Tibial nerve (tissue), 4 donors: Measurements from ENCODE around the gene GRIK5. TPM values are rescaled to one million over a fixed set of nuclear protein-coding genes. Genes with fewer than 3 reads are reported as not detected.

Source experiments
- DNase-seq, 2 donors: peaks; one replicate each; pipeline ENCODE4 v3.0.0-alpha.2; 2019; ENCODE audit warnings: low spot score in 2 of 2
- H3K27ac ChIP-seq, 4 donors: fragments of 200-600 bp; sonication (generic) in 3 of 4; one replicate each; pipeline ENCODE4 v1.5.1; 2017 to 2019; ENCODE audit warnings: mild to moderate bottlenecking in 1 of 4
- H3K27me3 ChIP-seq, 2 donors: fragments of 200-600 bp; sonication (generic) in 1 of 2; one replicate each; pipeline versions ENCODE4 v1.5.1 to v1.6.0; 2017 to 2019
- H3K36me3 ChIP-seq, 3 donors: fragments of 200-600 bp; sonication (generic); one replicate each; pipeline ENCODE4 v1.5.1; 2018 to 2019
- H3K4me1 ChIP-seq, 4 donors: fragments of 200-600 bp; sonication (generic) in 3 of 4; one replicate each; pipeline ENCODE4 v1.5.1; 2017 to 2019
- H3K4me3 ChIP-seq, 4 donors: fragments of 200-600 bp; sonication (generic) in 3 of 4; one replicate each; pipeline ENCODE4 v1.5.1; 2017 to 2019; ENCODE audit warnings: mild to moderate bottlenecking in 1 of 4, moderate library complexity in 1 of 4
- H3K9me3 ChIP-seq, 4 donors: fragments of 200-600 bp; sonication (generic) in 3 of 4; one replicate each; pipeline ENCODE4 v1.5.1; 2017 to 2019
- CTCF ChIP-seq, 5 experiments: fragments of 200-600 bp in 3 of 5; fragments of 450-650 bp in 2 of 5; sonication (generic) in 3 of 5; IDR thresholded peaks; one replicate each; pipeline ENCODE4 v1.5.1; 2016 to 2019; ENCODE audit warnings: antibody characterized with exemption in 5 of 5, mild to moderate bottlenecking in 3 of 5, moderate library complexity in 2 of 5
- EP300 ChIP-seq, 2 donors: sonication (generic); formaldehyde crosslinking; IDR thresholded peaks; one replicate each; pipeline ENCODE4 v1.6.1; 2017; ENCODE audit warnings: antibody characterized with exemption in 2 of 2, mild to moderate bottlenecking in 1 of 2
- POLR2A ChIP-seq, 2 donors: fragments of 450-650 bp; IDR thresholded peaks; one replicate each; pipeline ENCODE4 v1.6.1; 2017; ENCODE audit warnings: antibody characterized with exemption in 2 of 2, mild to moderate bottlenecking in 2 of 2, moderate library complexity in 2 of 2
- WGBS, 2 donors: methylation state at CpG; one replicate each; pipeline ENCODE4 v1.1.5; 2018; 5-methylcytosine and 5-hydroxymethylcytosine counted together
- total RNA-seq, 4 donors: library from RNA; depleted of rRNA; stranded (reverse); fragments of >200 nt; gene quantifications; one replicate each; pipeline ENCODE4 v1.1.0, GENCODE V29; 2016

The GRIK5 gene
- total RNA-seq, 4 donors from 2014 or later, result 2.4 to 12.0 (median 3.2) TPM

- no peak overlapping the region for H3K27ac ChIP-seq
- H3K36me3 ChIP-seq, result no peaks in the 10 kb centered on the region
- no peaks in the 10 kb centered on the region for H3K9me3 ChIP-seq
- TF ChIP-seq POLR2A (IDR thresholded peaks at IDR 0.05) (no peak), EP300 (IDR thresholded peaks at IDR 0.05) (no peak), CTCF (IDR thresholded peaks at IDR 0.05) (no peak)
- DNase-seq, result no peak
- H3K4me1 ChIP-seq, result no peaks in the 10 kb centered on the region
- peaks cover 0 to 26% of the 10 kb centered on the region in 2 donors for H3K27me3 ChIP-seq
- no peak overlapping the region for H3K4me3 ChIP-seq
- WGBS, 2 donors, result 85 to 86% methylated on average over 11 of the region's 11 CpGs
These were observed 98.6 kb downstream of the GRIK5 start for GRCh38 chr19:41971363-41971762.

GRCh38 chr19:41969772-41970458, 100.1 kb downstream of the GRIK5 start:
- H3K27me3 ChIP-seq, result peaks cover 0 to 32% of the 10 kb centered on the region in 2 donors
- 89 to 93% methylated on average over 13 to 19 of the region's 19 CpGs for WGBS, 2 donors

GRCh38 chr19:41968751-41969595, 101.0 kb downstream of the GRIK5 start:
- Histone ChIP-seq H3K4me3 (no peak overlapping the region), H3K9me3 (no peaks in the 10 kb centered on the region), H3K27ac (no peak overlapping the region), H3K36me3 (no peaks in the 10 kb centered on the region), H3K27me3 (peaks cover 0 to 32% of the 10 kb centered on the region in 2 donors), H3K4me1 (no peaks in the 10 kb centered on the region)
- WGBS, 2 donors, result 78 to 80% methylated on average over 28 of the region's 28 CpGs
- no peak for DNase-seq
- TF ChIP-seq POLR2A (IDR thresholded peaks at IDR 0.05) (no peak), EP300 (IDR thresholded peaks at IDR 0.05) (no peak), CTCF (IDR thresholded peaks at IDR 0.05) (no peak)

More at GRCh38 chr19:41969772-41970458, 100.1 kb downstream of the GRIK5 start:
- Histone ChIP-seq H3K4me3 (no peak overlapping the region), H3K27ac (no peak overlapping the region), H3K4me1 (no peaks in the 10 kb centered on the region), H3K36me3 (no peaks in the 10 kb centered on the region), H3K9me3 (no peaks in the 10 kb centered on the region)
- DNase-seq, result no peak
- TF ChIP-seq EP300 (IDR thresholded peaks at IDR 0.05), result no peak
- no peak for TF ChIP-seq POLR2A (IDR thresholded peaks at IDR 0.05)
- no peak for TF ChIP-seq CTCF (IDR thresholded peaks at IDR 0.05)

GRCh38 chr19:41967054-41967783, 102.8 kb downstream of the GRIK5 start:
- Histone ChIP-seq H3K4me3 (no peak overlapping the region), H3K4me1 (no peaks in the 10 kb centered on the region), H3K27me3 (peaks cover 0 to 26% of the 10 kb centered on the region in 2 donors), H3K36me3 (no peaks in the 10 kb centered on the region), H3K27ac (no peak overlapping the region), H3K9me3 (no peaks in the 10 kb centered on the region)
- WGBS, 2 donors, result 63 to 64% methylated on average over 23 to 26 of the region's 26 CpGs
- DNase-seq, result no peak
- TF ChIP-seq CTCF (IDR thresholded peaks at IDR 0.05) (no peak), EP300 (IDR thresholded peaks at IDR 0.05) (no peak), POLR2A (IDR thresholded peaks at IDR 0.05) (no peak)
